K562 (cell line): ENCODE measurements around the gene MPI. TPM values are rescaled to one million over a fixed set of nuclear protein-coding genes. Genes with fewer than 3 reads are reported as not detected.
A peak's percentile ranks its signal among the peaks of the same experiment; 100 is the strongest.

Experiments
- ARID2 ChIP-seq: fragments of 450-650 bp; IDR thresholded peaks from 2 replicates; pipeline ENCODE4 v1.6.1; 2017; ENCODE audit warnings: antibody characterized with exemption, mild to moderate bottlenecking
- CBFA2T3 ChIP-seq: fragments of 450-650 bp; IDR thresholded peaks from 2 replicates; pipeline ENCODE4 v1.6.1; 2017
- CREB1 ChIP-seq, 2 experiments: sonication (generic) in 1 of 2; formaldehyde crosslinking in 1 of 2; IDR thresholded peaks; 2 replicates each; pipeline versions ENCODE4 v1.6.1 to v1.8.0; 2012 to 2022; ENCODE audit warnings: inconsistent platforms in 1 of 2, mild to moderate bottlenecking in 1 of 2, missing genetic modification reagents in 1 of 2, moderate library complexity in 1 of 2
- FOS ChIP-seq: IDR thresholded peaks from 3 replicates; pipeline ENCODE4 v1.6.1; 2011; ENCODE audit not compliant: insufficient read length; ENCODE audit errors: extremely low read depth
- FOSL1 ChIP-seq: fragments of 200-800 bp; sonication (Bioruptor generic); conservative IDR thresholded peaks from 2 replicates; pipeline ENCODE4 v1.6.1; 2016; ENCODE audit warnings: missing genetic modification characterization, missing compliant biosample characterization
- GATAD2B ChIP-seq: fragments of 450-650 bp; IDR thresholded peaks from 2 replicates; pipeline ENCODE4 v1.6.1; 2017; ENCODE audit warnings: mild to moderate bottlenecking, borderline replicate concordance
- KLF10 ChIP-seq: fragments of 250-450 bp; sonication (Bioruptor Pico); IDR thresholded peaks from 2 replicates; pipeline ENCODE4 v1.6.1; 2021; ENCODE audit warnings: matching md5 sums
- KLF16 ChIP-seq: IDR thresholded peaks from 2 replicates; pipeline ENCODE4 v1.6.1; 2016; ENCODE audit warnings: antibody characterized with exemption
- NBN ChIP-seq: fragments of 450-650 bp; IDR thresholded peaks from 2 replicates; pipeline ENCODE4 v1.6.1; 2016; ENCODE audit warnings: low read depth, mild to moderate bottlenecking
- NCOR1 ChIP-seq: fragments of 450-650 bp; IDR thresholded peaks from 2 replicates; pipeline ENCODE4 v1.6.1; 2016; ENCODE audit warnings: mild to moderate bottlenecking, moderate library complexity
- NFXL1 ChIP-seq: fragments of 450-650 bp; formaldehyde crosslinking; IDR thresholded peaks from 2 replicates; pipeline ENCODE4 v1.4.0; 2021; ENCODE audit warnings: mild to moderate bottlenecking
- PCBP2 ChIP-seq: fragments of 200-400 bp; formaldehyde crosslinking; IDR thresholded peaks from 2 replicates; pipeline ENCODE4 v1.6.1; 2018; ENCODE audit warnings: low read length, low read depth, mild to moderate bottlenecking, moderate library complexity; ENCODE audit not compliant: poor library complexity, severe bottlenecking
- PHB ChIP-seq: fragments of 250-450 bp; sonication (Bioruptor Pico); IDR thresholded peaks from 2 replicates; pipeline ENCODE4 v1.5.0; 2021
- SAP30 ChIP-seq: fragments of 200-600 bp; sonication (generic); IDR thresholded peaks from 2 replicates; pipeline ENCODE4 v1.6.1; 2012; ENCODE audit warnings: borderline replicate concordance, low read depth, mild to moderate bottlenecking, moderate library complexity, low read length, control low read depth, inconsistent platforms; ENCODE audit not compliant: insufficient read depth, poor library complexity, severe bottlenecking
- SOX6 ChIP-seq: fragments of 450-650 bp; IDR thresholded peaks from 2 replicates; pipeline ENCODE4 v1.6.1; 2014; ENCODE audit warnings: mild to moderate bottlenecking
- SRSF1 ChIP-seq: fragments of 200-400 bp; formaldehyde crosslinking; IDR thresholded peaks from 2 replicates; pipeline ENCODE4 v1.6.1; 2017; ENCODE audit warnings: mild to moderate bottlenecking, low read depth, low read length, moderate library complexity
- U2AF1 ChIP-seq: fragments of 200-400 bp; formaldehyde crosslinking; optimal IDR thresholded peaks from 2 replicates; pipeline ENCODE3; 2017; ENCODE audit warnings: mild to moderate bottlenecking, low read depth, low read length, moderate library complexity
- ZBTB1 ChIP-seq: sonication (generic); formaldehyde crosslinking; IDR thresholded peaks from 2 replicates; pipeline ENCODE4 v1.8.1; 2023; ENCODE audit warnings: missing genetic modification reagents, low read depth, mild to moderate bottlenecking, borderline replicate concordance
- ZNF134 ChIP-seq: fragments of 250-450 bp; sonication (Bioruptor Pico); conservative IDR thresholded peaks from 2 replicates; pipeline ENCODE4 v1.4.0; 2020
- polyA plus RNA-seq, 8 experiments: library from polyadenylated mRNA; depleted of rRNA in 4 of 8; stranded (reverse) in 5 of 8; unstranded in 3 of 8; fragments of >200 nt; fragmentation: Nextera tagmentation in 2 of 8; fragmentation: Illumina TruSeq in 1 of 8; extraction: Ambion mirVana in 2 of 8; extraction: Trizol in 1 of 8; gene quantifications; 2 replicates each; pipeline versions ENCODE4 v1.2.1 to v1.2.3, GENCODE V29; 2011 to 2014; ENCODE audit warnings: inconsistent platforms in 1 of 8, missing spikeins in 1 of 8
- total RNA-seq, 7 experiments: library from RNA; depleted of rRNA in 6 of 7; stranded (reverse); fragments of >200 nt in 6 of 7; fragmentation: Illumina TruSeq in 2 of 7; extraction: Trizol in 2 of 7; gene quantifications; 2 replicates each; pipeline versions ENCODE4 v1.2.1 to v1.2.3, GENCODE V29; 2011 to 2021; ENCODE audit warnings: low replicate concordance in 1 of 7
- TF ChIP-seq, protein P1 (sequence below), 3 experiments: fragments of 200-800 bp in 1 of 3; fragments of 250-450 bp in 1 of 3; fragments of 450-650 bp in 1 of 3; sonication (Bioruptor Pico) in 1 of 3; sonication (Bioruptor generic) in 1 of 3; formaldehyde crosslinking in 1 of 3; IDR thresholded peaks; 2 replicates each; pipeline versions ENCODE4 v1.6.1 to v1.8.0; 2016 to 2022; ENCODE audit warnings: mild to moderate bottlenecking in 2 of 3, missing genetic modification characterization in 2 of 3, missing compliant biosample characterization in 1 of 3, moderate library complexity in 1 of 3
- TF ChIP-seq, protein P2 (sequence below): fragments of 450-650 bp; IDR thresholded peaks from 2 replicates; pipeline ENCODE4 v1.6.1; 2016
- TF ChIP-seq, protein P3 (sequence below): fragments of 450-650 bp; IDR thresholded peaks from 2 replicates; pipeline ENCODE4 v1.7.0; 2016; ENCODE audit warnings: borderline replicate concordance

MPI gene
- total and polyA plus RNA-seq, 9 of the 15 experiments (the other 6 are each of a cell fraction or from before 2014, with no cell fraction given), result 30.7 to 105 (median 40.5) TPM

DNA sequence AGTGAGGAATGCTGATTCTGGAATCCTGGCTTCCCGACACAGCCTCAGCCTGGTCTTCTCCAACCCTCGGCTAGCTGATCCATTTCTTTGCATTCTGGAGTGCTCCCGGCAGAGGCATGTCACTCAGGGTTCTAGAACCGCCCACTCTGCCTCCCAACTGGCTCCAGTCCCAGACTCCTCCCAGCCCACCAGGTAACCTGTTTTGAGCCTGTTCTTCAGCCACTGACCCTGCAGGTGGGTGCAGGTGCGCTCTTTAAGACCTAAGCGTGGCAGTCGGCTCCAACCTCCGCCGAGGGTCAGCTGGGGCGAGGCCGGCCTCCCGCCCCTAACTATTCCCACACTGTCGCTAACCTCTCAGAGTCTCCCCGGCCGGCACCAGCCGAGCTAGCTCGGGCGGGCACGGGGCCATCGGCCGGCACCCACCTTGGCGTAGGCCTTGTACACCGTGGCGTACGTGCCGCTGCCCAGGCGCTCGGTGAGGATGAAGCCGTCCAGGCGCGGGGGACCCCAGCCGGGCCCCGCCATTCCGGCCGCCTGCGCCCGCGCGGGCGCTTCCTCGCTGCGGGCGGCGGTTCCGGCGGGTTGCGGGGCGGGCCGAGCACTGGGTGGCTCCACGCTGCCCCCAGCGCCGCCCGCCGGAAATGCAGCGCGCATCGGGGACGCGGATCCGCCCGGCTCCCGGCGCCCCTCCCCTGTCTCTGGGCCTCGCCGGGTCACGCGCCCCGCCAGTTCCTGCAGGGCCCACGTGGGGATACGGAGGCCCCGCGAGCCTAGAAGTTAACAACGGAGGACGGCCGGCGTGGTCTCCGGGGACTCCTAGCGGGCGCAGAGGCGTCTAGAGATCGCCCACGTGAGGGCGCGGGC lies 47.0 kb upstream of the MPI start, which contains the start of gene ULK3 (continued):
- TF ChIP-seq, protein P1, sequence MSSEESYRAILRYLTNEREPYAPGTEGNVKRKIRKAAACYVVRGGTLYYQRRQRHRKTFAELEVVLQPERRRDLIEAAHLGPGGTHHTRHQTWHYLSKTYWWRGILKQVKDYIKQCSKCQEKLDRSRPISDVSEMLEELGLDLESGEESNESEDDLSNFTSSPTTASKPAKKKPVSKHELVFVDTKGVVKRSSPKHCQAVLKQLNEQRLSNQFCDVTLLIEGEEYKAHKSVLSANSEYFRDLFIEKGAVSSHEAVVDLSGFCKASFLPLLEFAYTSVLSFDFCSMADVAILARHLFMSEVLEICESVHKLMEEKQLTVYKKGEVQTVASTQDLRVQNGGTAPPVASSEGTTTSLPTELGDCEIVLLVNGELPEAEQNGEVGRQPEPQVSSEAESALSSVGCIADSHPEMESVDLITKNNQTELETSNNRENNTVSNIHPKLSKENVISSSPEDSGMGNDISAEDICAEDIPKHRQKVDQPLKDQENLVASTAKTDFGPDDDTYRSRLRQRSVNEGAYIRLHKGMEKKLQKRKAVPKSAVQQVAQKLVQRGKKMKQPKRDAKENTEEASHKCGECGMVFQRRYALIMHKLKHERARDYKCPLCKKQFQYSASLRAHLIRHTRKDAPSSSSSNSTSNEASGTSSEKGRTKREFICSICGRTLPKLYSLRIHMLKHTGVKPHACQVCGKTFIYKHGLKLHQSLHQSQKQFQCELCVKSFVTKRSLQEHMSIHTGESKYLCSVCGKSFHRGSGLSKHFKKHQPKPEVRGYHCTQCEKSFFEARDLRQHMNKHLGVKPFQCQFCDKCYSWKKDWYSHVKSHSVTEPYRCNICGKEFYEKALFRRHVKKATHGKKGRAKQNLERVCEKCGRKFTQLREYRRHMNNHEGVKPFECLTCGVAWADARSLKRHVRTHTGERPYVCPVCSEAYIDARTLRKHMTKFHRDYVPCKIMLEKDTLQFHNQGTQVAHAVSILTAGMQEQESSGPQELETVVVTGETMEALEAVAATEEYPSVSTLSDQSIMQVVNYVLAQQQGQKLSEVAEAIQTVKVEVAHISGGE (CRISPR knock-in tag; IDR thresholded peaks at IDR 0.05), result peak in 2 of 3 experiments; percentile 10 to 36; a peak in 2 of 6 replicates
- TF ChIP-seq ZBTB1 (CRISPR knock-in tag), result peak; percentile 86; the same call in 1 of the 2 replicates
- TF ChIP-seq CREB1 (IDR thresholded peaks at IDR 0.05), result peak; percentile 36; the same call in 1 of the 2 replicates
- TF ChIP-seq CREB1 (CRISPR knock-in tag; IDR thresholded peaks at IDR 0.05), result peak; percentile 56; the same call in 1 of the 2 replicates
- TF ChIP-seq FOS, result no peak
- peak; percentile 16; the same call in 1 of the 2 replicates for TF ChIP-seq CBFA2T3
- 0 out of 2 replicates have a peak, but pooled peaks have one; percentile 15 for TF ChIP-seq SOX6
- TF ChIP-seq ZNF134 (CRISPR knock-in tag), result no peak
- no peak for TF ChIP-seq ARID2
- TF ChIP-seq, protein P2, sequence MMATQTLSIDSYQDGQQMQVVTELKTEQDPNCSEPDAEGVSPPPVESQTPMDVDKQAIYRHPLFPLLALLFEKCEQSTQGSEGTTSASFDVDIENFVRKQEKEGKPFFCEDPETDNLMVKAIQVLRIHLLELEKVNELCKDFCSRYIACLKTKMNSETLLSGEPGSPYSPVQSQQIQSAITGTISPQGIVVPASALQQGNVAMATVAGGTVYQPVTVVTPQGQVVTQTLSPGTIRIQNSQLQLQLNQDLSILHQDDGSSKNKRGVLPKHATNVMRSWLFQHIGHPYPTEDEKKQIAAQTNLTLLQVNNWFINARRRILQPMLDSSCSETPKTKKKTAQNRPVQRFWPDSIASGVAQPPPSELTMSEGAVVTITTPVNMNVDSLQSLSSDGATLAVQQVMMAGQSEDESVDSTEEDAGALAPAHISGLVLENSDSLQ, result peak; percentile 98
- TF ChIP-seq PHB (CRISPR knock-in tag), result peak; percentile 66; the same call in 1 of the 2 replicates
- no peak for TF ChIP-seq SRSF1
- TF ChIP-seq KLF16, result peak; percentile 24; the same call in 1 of the 2 replicates
- TF ChIP-seq FOSL1 (tag), result no peak
- no peak for TF ChIP-seq NFXL1 (CRISPR knock-in tag)
- TF ChIP-seq GATAD2B, result peak; percentile 94
- peak; percentile 66 for TF ChIP-seq SAP30
- no peak for TF ChIP-seq KLF10 (CRISPR knock-in tag)
- TF ChIP-seq, protein P3, sequence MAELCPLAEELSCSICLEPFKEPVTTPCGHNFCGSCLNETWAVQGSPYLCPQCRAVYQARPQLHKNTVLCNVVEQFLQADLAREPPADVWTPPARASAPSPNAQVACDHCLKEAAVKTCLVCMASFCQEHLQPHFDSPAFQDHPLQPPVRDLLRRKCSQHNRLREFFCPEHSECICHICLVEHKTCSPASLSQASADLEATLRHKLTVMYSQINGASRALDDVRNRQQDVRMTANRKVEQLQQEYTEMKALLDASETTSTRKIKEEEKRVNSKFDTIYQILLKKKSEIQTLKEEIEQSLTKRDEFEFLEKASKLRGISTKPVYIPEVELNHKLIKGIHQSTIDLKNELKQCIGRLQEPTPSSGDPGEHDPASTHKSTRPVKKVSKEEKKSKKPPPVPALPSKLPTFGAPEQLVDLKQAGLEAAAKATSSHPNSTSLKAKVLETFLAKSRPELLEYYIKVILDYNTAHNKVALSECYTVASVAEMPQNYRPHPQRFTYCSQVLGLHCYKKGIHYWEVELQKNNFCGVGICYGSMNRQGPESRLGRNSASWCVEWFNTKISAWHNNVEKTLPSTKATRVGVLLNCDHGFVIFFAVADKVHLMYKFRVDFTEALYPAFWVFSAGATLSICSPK, result no peak
- no peak for TF ChIP-seq PCBP2
- TF ChIP-seq U2AF1, result peak; percentile 40
- peak; percentile 15; the same call in 1 of the 2 replicates for TF ChIP-seq NBN
- no peak for TF ChIP-seq NCOR1
